Fibroblast of mammary gland (primary cell): ENCODE measurements around the gene TMEM151B.

Experiments
- DNase-seq: peaks from one replicate; pipeline ENCODE4 v3.0.0-alpha.2; 2010; ENCODE audit warnings: low read depth
- H3K4me3 ChIP-seq: 2 replicates; pipeline ENCODE4 v1.5.1; 2011; ENCODE audit warnings: low read depth, mild to moderate bottlenecking, low read length, moderate library complexity; ENCODE audit not compliant: control insufficient read depth
- TF ChIP-seq, protein P1 (sequence below): conservative IDR thresholded peaks from 2 replicates; pipeline ENCODE4 v1.5.1; 2011; ENCODE audit warnings: low read depth, low read length, inconsistent platforms; ENCODE audit not compliant: control insufficient read depth, insufficient read depth

TMEM151B gene

DNA sequence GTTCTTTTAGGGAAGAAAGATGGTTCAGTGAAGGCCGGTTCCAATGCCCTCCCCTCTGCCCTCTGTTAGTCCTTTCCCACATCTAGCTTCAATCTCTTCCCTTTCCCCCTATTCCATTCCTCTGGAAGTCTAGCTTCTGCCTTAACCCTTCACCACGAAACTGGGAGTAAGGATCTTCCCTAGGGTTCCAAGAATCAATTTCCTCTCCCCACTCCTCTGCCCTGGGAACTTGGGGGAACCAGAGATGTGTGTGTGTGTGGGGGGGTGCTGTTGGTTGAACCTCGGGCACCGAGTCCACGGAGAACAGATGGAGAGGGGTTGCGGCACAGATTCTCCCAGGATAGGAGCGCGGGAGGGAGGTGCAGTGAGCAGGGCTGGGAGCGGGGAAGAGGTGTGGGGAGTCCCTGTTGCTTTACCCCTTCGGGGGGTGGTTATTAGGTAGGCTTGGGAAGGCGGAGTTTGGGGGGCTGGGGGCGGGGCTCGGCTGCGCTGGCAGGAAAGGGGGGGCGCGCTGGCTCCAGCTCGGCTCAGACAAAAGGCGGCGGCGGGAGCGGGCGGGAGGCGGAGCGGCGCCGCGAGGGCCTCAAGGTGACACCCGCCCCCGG is at the start of gene TMEM151B:
Gene TMEM151B (plus strand): TSS at position 530 of the 605 bp plus-strand sequence. CDS start 293 bp downstream, outside the sequence.
- H3K4me3 ChIP-seq, result no peak within 1 kb of the TSS
- no peak for DNase-seq
- TF ChIP-seq, protein P1, sequence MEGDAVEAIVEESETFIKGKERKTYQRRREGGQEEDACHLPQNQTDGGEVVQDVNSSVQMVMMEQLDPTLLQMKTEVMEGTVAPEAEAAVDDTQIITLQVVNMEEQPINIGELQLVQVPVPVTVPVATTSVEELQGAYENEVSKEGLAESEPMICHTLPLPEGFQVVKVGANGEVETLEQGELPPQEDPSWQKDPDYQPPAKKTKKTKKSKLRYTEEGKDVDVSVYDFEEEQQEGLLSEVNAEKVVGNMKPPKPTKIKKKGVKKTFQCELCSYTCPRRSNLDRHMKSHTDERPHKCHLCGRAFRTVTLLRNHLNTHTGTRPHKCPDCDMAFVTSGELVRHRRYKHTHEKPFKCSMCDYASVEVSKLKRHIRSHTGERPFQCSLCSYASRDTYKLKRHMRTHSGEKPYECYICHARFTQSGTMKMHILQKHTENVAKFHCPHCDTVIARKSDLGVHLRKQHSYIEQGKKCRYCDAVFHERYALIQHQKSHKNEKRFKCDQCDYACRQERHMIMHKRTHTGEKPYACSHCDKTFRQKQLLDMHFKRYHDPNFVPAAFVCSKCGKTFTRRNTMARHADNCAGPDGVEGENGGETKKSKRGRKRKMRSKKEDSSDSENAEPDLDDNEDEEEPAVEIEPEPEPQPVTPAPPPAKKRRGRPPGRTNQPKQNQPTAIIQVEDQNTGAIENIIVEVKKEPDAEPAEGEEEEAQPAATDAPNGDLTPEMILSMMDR, result no peak

DNA sequence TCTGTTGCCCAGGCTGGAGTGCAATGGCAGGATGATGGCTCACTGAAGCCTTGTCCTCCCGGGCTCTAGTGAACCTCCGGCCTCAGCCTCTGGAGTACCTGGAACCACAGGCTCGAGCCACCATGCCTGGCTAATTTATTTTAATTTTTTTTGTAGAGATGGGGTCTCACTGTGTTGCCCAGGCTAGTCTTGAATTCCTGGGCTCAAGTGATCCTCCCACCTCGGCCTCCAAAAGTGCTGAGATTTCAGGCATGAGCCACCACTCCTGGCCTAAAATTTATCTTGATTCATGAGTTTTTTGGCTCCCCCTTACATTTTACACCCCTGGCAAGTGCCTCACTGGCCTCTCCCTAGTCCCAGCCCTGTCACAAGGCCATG is 49.3 kb upstream of the TMEM151B start:
- no peak for DNase-seq
- no peak overlapping the region for H3K4me3 ChIP-seq
- TF ChIP-seq, protein P1, result no peak

DNA sequence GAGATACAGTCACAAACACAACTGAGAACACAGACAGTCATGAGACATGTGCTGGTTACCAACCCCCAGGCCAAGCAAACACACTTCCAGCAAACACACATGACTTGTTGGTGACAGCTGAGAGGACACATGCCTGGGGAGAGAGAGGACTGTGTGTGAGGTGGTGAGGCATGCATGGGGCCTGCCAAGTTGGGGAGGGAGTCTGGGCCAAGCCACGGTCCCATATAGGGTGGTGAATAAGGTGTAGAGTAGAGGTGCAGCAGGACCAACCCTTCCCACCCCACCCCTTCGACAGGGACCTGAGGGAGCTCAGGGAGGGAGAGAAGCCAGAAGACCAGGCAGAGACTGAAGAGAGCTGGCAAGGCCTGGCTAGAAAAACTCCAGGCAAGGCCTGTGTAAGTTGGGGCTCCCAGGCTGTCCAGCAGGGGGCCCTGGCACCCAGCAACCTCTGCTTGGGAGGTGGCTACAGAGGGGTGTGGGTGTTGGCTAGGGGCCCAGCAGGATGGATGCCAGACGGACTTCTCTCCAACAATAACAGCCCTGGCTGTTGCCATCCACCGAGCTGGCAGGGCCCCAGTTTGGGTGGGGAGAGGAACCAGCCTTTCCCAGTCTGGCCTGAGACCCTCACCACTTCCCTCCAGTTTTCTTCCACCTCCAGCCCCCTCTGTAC is 48.8 kb upstream of the TMEM151B start:
- no peak overlapping the region for H3K4me3 ChIP-seq
- TF ChIP-seq, protein P1, result peak; percentile 82
- peak; percentile 76 for DNase-seq

DNA sequence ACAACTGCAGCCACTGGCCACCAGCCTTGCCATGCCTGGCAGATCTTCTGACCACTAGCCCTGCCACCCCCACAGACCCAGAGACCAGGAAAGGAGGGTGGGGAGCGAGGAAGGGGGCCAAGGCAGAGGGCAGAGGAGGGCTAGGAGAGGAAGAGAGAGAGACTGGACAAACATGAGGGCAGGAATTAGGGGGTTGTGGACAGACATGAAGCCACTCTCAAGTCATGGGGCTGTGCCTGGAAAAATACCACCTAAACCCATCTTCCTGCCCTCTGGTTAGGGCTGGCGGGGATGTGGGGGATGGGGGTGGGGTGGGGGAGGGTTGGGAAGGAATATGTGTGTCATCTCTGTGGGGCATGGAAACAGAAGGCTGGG is 48.3 kb upstream of the TMEM151B start:
- TF ChIP-seq, protein P1, result no peak
- no peak for DNase-seq
- no peak overlapping the region for H3K4me3 ChIP-seq

DNA sequence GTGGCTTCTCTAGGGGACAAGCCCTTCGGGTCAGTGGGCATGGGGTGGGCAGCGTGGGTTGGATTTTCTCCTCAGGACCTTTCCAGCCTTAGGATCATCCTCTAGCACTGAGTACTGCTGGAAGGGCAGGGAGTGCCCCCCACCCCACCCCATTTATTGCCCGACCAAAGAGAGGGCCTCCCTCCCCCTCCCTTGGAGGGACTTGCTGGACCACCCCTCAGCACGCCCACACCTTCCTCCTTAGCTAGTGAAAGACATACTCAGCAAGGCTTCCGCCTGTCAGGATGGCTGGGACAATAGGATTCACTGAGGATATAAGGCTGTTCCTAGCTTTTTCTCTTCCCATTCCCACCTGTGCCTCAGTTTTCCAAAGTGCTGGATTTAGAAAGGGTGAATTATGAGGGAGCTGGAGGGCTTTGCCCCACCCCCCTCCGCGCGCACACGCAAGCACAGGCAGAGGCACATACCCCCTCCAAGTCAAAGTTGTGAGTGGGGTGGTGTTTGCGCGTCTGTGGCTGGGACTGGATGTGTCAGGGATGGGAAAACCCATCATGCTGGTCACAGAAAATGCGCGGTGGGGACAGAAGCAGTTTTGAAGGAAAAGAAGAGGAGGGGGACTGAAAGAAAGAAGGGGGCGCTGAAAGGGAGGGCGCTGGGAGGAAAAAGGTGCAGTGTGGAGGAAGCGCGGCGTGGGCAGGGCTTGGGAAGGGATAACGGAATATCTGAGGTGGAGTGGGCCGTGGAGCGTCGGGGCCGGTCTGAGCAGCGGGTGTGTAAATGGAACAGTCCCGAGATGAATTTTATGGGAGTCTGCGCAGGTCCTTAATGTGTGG is 47.5 kb upstream of the TMEM151B start:
- DNase-seq, result no peak
- TF ChIP-seq, protein P1, result no peak
- H3K4me3 ChIP-seq, result peak overlapping the region; percentile 59

DNA sequence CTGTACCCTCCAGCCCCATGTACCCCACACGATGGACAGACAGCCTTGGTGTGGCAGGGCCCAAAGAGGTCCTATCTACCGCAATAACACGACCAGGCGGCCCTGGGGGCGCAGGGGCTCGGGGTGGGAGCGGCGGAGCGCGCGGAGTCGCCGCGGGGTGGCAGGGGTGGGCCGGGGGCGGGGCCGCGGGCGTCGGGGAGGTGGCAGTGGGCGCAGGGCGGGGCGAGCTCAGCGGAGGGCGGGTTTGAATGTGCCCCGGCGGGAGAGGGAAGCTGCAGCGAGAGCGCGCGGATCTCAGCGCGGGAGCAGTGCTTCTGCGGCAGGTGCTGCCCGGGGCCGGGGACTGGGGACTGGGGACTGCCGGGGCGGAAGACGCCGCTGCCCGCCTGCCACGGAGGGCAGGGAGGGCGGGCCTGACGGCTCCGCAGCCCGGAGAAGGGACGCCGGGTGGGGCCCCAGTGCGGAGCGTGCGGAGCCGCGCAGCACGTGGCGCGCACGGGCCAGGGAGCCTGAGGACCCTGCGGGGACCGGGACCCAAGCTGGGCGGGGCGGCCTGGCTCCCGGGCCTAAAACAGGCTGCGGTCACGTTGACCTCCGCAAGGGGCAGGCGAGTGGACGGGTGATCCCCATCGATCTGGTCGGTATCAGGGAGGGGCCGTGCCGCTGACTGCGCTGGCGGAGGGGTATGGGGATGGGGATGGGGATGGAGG is 46.8 kb upstream of the TMEM151B start, which contains the start of gene SLC29A1:
Gene SLC29A1 (plus strand): TSS at position 277 of the 710 bp plus-strand sequence. CDS start 3,719 bp downstream, outside the sequence.
- TF ChIP-seq, protein P1, result no peak
- no peak for DNase-seq
- peak within 1 kb of the TSS; percentile 59 for H3K4me3 ChIP-seq
